HG02885 (cell line): ENCODE measurements around the gene ARF1.

Source experiments
- ATAC-seq: cut with Tn5 transposase; IDR thresholded peaks from one replicate; pipeline ENCODE4 v1.9.1; 2021; ENCODE audit warnings: mild to moderate bottlenecking; ENCODE audit not compliant: unreplicated experiment, poor library complexity

ARF1 gene

DNA sequence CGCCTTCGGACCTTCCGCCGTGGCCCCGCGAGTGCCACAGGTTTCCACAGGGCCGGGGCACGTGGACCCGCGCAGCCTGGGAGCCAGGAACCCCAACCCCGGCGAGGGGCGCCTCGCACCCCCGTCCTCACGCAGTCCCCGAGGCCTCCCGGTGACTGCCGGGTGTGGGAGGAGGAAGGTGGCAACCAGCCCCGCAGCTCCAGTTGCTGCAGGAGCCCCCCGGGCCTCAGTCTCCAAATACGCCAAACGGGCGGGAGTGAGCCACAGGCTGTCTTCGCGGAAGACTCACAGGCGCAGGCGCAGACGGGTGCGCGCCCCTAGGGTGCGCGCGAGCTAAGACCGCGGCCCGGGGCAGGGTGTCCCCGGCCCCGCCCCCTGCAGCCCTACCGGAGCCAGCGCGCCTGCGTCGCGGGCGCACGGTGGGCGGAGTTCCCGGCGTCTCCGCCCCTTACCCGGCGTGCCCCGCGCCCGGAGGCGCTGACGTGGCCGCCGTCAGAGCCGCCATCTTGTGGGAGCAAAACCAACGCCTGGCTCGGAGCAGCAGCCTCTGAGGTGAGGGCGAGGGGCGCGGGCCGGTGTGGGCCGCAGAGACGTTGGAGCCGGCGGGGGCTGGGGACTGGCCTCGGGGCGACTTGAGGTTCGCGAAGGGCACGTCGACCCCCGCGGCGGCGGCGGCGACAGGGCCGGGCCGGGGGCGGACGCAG, at the start of gene ARF1:
ARF1 (plus strand) TSS at position 495 of the 704 bp plus-strand sequence. CDS start 14,407 bp downstream, outside the sequence.
- ATAC-seq = peak; percentile 79

DNA sequence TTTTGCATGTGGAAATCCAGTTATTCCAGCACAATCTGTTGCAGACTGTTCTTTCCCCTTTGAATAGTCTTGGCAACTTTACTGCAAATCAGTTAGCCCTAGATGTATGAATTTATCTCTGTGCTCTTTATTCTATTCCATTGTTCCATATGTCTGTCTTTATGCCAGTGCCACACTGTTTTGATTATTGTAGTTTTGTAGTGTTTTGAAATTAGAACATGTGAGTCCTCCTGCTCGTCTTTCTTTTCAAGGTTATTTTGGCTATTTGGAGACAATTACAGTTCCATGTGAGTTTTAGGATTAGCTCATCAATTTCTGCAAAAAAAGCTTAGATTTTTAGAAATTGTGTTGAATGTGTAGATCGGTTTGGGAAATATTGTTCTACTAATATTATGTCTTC, 49.1 kb upstream of the ARF1 start:
- ATAC-seq = no peak

DNA sequence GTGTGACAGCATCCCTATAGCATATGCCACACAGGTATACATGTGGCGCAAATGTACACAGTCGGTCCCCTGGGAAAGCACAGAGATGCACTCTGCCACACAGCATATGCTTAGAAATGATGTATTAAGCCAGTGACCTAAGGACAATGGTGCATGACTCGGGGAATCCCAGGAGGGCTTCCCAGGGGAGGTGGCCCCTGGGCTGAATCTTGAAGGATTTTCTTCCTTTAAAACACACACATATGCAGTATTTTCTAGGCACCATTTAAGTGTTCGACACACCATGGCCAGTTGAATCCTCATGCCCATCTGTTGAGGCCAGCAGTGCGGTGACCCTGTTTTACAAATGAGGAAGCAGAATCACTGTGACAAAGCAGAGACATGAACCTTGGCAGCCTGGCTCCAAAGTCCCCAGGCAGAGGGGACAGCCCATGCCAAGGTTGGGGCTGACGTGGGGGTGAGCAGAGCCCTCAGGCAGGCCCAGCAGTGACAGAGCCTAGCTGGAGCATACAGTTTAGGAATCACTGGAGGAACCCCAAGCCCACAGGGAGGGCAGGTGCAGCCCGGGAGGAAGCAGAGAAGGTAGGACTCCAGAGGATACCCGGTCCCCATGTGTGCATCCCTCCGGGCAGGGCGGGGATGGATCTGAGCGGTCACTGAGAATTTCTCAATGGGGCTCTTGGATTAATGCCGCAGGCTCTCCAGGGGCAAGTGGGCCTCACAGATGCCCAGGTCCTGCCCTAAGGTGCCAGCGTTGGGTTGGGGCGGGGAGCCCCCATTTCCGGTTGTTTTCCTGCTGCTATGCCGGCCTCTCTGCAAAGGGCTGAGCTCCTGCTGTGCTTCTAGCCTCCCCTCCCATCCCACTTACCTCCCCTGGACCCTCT, 47.3 kb upstream of the ARF1 start:
- ATAC-seq = no peak

DNA sequence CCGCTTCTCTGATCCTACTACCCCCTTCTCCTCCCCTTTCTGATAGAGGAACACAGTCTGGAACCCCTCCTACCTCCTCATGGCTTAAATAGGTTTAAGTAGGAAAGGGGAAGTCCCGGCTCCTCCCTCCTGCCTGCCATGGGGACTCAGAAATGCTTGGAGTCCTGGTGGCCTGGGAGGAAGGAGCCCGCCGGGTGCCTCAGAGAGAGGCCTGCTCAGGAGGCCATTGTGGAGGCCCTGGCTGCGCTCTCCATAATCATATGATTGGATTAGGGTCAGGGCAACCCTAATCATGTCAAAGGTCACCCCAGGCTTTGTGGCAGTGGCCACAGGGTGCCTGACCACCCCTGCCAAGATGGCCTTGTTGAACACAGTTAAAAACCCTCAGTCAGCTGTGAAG, 46.7 kb upstream of the ARF1 start:
- no peak for ATAC-seq

DNA sequence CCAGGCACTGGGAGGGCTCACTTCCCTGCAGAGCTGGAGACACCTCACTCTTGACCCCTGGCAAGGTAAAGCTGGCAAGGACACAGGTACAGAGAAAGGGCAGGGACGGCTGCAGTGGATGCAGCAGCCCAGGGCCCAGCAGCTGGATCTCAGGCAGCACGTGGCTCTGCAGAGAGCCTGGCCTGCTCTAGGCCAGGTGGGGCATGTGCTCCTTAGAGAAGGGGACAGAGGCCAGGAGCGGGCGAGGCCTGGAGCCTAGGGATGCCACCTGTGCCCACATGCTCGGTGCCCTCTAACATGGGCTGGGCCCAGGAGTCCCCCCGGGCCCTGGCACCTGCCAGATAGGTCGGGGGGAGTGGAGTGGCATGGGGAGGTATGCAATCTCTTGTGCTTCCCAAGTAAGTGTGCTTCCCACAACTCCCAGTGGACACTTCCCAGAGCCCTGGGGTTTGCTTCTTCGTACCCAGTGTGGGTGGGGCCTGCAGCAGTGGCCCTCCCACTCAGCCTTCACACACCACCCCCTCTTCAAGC, 45.7 kb upstream of the ARF1 start:
- ATAC-seq = no peak

DNA sequence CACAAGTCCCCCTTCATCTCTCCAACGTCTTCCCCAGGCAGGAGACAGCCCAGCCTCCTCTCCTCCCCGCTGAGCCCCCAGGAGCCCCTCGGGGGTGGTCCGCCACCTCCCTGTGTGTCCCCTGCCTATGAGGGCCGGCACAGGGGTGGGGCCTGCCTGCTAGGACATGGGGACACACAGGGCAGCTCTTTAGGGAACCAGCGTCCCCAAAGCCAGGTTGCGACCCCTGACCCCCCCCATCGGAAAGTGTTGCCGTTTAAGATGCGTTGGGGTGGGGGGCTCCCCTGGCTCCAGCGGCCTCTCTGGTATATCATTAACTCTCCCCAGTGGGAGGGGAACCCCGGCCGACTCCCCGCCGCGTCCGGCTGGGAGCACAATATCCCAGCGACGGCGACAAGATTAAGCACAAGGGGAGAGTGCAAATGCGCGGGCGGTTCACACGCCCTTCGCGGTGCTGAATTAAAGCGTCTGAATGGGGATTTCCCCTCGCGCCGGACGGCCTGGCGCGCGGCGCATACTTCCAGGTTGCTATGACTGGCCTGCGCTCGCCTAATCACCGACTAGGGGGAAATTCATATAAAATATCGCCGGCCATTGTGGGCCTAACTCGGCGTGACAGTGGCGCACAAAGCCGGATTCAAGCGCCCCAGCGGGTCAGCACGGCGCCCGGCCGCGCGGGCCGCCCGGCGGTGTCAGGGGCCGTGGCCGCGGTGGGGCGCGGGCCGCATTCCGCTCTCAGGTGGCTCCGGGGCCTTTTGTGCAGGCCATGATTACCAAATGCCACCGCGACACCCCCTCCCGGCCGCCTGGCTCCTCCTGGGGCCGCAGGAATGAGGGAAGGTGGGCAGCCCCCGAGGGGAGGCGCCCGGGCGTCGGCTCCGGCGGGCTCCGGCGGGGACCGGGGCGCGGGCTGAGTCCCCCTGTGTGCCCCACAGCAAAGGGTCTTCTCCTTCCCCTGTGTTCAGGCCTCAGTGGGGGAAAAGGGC, 44.8 kb upstream of the ARF1 start:
- ATAC-seq = peak; percentile 77

DNA sequence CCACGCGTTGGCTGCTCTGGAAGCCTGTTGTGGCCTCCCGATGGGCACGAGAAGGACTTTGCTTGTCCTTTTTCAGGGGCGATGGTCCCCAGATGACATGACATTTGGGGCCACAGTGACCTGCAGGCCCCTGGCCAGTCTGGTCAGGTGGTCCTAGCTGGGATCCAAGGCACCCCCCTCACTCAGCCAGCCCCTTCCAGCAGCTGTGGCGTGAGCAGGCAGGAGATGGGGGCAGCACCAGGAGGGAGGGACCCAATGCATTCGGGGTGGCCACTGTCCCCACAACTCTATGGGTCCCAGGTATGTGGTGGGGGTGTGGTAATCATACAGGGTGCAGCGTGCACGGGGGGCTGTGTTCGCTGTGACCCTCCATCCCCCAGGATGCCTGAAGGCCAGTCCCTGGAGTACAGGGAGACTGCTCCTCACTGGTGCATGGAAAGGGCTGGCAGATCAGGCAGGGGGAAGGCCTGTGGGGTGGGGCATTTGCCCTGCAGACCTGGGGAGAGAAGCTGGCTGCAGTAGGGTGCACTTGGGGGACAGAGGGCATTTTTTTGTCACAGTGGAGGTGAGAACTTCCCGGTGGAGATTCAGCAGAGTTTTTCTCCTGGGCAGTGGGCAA, 44.0 kb upstream of the ARF1 start:
- ATAC-seq = no peak

DNA sequence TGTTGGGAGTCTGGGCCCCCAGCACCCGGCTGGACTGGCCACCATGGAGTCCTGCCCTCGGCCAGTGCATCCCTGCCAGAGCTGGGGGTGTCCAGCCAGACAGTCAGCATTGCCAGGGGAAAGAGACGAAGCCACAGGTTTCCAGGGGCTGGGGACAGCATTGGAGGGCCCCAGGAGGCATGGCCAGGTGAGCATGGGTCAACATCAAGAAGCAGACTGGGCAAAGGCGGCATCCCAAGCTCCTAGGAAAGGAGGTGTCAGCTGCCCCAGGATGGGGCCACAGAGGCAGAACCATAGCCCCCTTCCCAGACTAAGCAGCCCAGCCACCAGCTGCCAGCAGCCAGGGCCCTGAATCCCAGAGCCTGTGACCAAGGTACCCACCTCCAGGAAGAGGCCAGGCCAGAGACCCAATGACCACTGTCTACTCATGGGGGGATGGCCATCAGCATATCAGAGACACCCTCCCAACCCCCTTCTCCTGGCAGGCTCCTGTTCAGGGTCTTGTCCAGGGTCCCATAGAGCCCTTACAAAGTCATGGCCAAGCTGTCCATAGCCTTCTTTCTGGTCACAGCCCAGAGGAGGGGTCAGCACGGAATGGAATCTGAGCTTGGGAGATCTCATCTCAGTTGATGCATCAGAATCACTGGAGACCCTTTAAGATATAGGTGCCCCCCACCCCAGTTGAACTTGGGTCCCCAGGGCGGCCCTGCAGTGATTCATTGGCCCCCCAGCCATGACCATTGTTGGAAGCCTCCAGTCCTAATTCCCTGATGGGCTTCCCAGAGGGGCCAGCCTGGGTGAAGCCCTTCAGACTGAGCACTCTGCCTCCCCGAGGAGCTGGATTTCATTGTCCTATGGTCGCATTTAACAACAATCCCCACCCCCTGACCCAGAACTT, 43.3 kb upstream of the ARF1 start:
- no peak for ATAC-seq

DNA sequence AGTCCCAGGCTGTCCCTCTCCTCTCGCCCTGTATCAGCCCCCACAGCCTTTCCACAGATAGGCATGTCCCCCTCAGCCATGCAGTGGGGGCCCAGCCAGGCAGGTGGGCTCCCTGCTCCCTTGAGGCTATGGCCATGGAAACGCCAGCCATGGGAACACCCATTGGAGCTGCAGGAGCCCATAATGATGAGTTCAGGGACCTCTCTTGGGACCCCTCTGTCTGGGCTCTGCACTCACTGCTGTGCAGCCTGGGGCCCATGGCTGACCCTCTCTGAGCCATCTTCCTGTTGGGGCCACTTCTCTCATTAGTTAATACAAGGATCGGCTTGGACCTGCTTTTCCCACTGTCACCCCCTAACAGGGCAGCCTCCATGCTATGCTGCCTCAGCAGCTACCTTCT, 42.5 kb upstream of the ARF1 start:
- ATAC-seq = no peak

DNA sequence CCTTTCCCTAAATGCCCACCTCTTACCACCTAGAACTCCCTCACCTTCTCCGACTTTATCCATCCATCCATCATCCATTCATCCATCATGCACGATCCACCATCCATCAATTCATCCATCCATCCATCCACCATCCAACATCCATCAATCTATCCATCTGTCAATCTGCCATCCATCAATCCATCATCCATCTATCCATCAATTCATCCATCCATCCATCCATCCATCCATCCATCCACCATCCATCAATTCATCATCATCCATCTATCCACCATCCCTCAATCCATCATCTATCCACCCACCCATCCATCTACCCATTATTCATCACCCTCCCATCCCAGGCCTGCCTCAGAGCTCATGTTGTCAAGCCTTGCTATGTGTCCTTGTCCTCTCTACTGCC, 41.2 kb upstream of the ARF1 start:
- no peak for ATAC-seq

DNA sequence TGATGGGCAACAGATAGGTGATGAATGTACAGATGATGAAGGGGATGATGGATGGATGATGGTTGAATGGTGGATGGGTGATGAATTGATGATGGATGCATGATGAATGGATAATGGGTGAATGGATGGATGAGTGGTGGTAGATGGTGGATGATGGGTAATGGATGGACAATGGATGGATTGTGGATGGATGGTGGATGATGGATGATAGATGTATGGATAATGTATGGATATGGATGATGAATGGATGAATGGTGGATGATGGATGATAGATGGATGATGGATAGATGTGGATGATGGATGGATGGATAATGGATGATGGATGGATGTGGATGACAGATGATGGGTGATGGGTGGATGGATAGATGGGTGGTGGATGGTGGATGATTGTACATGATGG, 40.0 kb upstream of the ARF1 start:
- ATAC-seq = no peak

DNA sequence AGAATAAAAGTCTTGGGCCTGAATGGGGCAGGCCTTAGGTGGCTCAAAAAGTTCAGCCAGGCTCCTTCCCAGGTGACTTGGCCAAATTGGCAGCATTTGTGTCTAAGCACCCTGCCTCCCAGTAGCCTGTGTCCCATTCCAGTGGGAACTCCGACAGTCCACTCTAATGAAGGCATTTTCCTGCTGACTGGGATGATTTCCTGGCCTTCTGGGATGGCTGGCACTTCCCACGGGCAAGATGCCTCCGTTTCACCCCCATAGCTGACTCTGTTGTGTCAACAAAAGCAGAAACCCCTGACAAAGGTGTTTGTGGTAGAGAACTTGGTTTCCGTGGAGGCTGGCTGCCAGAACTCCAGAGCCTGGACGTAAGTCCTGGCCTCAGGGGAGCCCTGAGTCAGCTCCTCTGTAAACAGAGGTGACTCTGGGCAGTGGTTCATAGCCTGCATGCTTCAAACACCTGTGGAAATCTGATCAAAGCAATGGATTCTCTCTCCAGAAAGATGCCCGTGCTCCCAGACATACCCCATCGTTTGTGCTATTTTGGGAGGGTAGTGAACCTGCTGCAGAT, 39.1 kb upstream of the ARF1 start:
- ATAC-seq = no peak

DNA sequence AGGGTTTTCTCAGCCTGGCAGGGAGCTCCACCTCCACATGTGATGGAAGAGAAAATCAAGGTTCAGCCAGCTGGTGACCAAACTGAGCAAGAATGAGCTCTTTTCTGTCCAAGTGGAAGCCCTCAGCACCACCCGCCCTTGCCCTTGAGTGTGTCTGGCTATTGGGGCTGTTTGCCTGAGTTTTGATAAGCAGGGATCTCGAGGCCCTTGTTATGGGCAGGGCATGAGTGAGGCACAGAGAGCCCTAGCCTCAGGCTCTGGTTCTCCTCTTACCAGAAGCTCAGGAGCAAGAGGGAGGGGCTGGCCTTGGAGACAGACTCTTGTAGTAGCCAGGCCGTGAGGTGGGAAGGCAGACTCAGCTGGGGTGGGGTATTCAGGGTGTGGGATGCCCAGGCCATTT, 37.5 kb upstream of the ARF1 start:
- ATAC-seq = no peak

DNA sequence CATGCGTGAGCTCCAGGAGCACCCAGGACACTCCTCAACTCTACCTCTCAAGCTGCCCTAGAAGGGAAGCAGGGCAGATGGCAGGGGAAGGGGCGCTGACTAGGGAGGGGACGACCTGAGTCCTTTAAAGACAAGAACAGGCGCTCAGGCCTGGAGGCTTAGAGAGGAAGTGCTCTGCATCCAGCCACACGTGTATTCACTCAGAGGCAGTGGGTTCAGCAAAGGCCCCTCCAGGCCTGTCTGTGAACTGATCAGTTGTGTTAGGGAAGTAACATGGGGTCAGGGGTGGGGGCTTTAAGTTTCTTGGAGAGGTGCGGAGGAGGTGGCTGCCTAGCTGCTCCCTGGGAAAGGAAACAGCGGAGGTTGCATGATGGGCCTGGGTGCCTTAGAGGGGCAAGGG, 37.1 kb upstream of the ARF1 start:
- ATAC-seq = no peak

DNA sequence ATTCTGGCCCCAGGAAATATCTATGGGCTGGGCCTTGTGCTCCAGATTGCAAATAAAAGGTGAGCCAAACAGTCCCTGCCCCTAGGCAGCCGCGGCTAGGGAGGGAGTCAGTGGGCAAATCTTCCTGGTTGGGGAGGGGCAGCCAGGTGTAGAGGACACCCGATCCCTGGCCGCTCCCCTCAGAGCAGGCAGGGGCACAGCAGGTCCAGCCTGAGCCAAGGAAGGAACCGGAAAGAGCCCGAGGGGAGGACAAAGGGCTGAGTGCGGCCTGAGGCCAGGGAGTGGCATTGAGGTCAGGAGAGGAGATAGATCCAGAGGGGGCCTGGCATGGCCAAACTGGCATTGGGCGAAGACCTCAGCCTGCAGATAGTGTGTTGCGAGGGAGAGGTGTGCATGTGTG, 36.6 kb upstream of the ARF1 start:
- ATAC-seq = no peak

DNA sequence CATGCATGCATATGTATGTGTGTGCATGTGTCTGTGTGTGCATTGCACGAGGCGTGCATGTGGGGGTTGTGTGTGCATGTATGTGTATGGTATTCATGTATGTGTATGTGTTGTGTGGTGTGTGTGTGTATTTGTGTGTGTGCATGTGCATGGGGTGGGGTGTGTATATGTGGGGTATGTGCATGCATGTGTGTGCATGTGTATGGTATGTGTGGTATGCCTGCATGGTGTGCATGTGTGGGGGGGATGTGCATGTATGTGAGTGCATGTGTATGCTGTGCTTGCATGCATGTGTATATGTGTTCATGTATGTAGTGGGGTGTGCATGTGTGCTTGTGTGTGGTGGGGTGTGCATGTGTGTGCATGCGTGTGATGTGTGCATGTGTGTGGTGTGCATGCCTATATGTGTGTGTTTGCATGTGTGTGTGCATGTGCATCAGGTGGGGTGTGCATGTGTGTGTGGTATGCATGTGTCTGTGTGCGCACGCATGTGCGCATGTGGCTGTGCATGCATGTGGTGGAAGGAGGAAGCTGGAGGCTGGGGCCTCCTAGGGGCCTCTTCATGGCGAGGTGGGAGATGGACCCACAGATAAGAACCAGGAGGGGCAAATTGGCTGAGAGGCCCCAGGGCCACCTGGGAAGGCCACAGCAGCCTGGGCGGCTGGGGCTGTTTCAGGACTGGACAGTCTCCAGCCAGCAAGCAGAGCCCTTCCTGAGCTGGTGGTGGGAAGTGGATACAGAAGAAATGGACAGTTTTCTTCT, 35.9 kb upstream of the ARF1 start:
- ATAC-seq = no peak

DNA sequence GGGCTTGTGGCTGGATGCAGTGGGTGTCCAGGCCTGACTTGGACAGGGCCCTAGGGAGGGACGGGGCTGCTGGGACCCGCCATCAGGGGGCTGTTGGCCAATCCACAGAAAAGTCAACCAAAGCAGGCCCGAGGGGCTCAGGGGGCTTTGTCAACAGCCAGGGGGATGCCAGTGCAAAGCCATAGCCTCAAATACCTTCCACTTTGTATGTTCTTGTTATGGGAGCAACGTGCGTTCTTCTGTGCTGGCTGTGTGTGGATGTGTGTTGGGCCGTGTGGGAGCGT, 35.4 kb upstream of the ARF1 start:
- ATAC-seq = no peak

DNA sequence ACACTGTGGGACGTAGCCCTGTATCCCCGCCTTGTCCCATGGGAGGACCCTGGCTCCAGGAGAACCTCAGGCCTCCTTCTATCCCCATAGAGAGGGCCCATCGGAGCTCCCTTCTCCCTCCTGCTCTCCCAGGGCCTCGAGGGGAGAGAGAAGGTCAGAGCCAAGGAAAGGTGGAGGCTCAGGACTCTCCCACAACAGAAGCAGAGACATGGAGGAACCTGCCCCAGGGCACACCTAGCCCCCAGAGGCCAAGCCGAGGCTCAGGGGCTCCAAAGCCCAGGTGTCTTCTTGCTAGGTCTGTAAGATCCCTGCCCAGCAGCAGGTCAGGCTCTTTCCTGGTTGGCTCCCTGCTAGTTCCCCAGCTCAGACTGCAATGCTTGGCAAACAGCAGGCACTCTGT, 34.4 kb upstream of the ARF1 start:
- no peak for ATAC-seq
